Suppressor macrophage treated with lipopolysaccharide for 4 hours (primary cell): ENCODE measurements around the gene OR2B2.

ENCODE experiments used
- DNase-seq: peaks from one replicate; pipeline ENCODE4 v3.0.0-alpha.2; 2020

OR2B2 gene

GRCh38 chr6:27893059-27893835 is 18.9 kb downstream of the OR2B2 start:
- peak; percentile 93 for DNase-seq

- DNase-seq, result peak; percentile 9
Observed at GRCh38 chr6:27892649-27893058, 19.5 kb downstream of the OR2B2 start.

- no peak for DNase-seq
Observed at GRCh38 chr6:27891320-27891875, 20.8 kb downstream of the OR2B2 start.

- peak; percentile 60 for DNase-seq
Observed at GRCh38 chr6:27890445-27891319, 21.5 kb downstream of the OR2B2 start.

GRCh38 chr6:27889628-27890444 is 22.4 kb downstream of the OR2B2 start:
- DNase-seq, result no peak

GRCh38 chr6:27889275-27889627 is 22.9 kb downstream of the OR2B2 start:
- no peak for DNase-seq

GRCh38 chr6:27888566-27888965 is 23.6 kb downstream of the OR2B2 start:
- DNase-seq, result no peak

- DNase-seq, result no peak
Observed at GRCh38 chr6:27886073-27886472, 26.1 kb downstream of the OR2B2 start.

- DNase-seq, result no peak
Observed at GRCh38 chr6:27883136-27883535, 29.1 kb downstream of the OR2B2 start.

- DNase-seq, result no peak
Observed at GRCh38 chr6:27882624-27883023, 29.6 kb downstream of the OR2B2 start.

- DNase-seq, result no peak
Observed at GRCh38 chr6:27879837-27880236, 32.4 kb downstream of the OR2B2 start.

GRCh38 chr6:27874016-27874415 is 38.2 kb downstream of the OR2B2 start:
- DNase-seq, result no peak

- DNase-seq, result peak; percentile 52
Observed at GRCh38 chr6:27873021-27873940, 38.9 kb downstream of the OR2B2 start.

- no peak for DNase-seq
Observed at GRCh38 chr6:27872642-27873020, 39.6 kb downstream of the OR2B2 start.

GRCh38 chr6:27871924-27872638 is 40.1 kb downstream of the OR2B2 start:
- DNase-seq, result peak; percentile 96

GRCh38 chr6:27870291-27870870 is 41.8 kb downstream of the OR2B2 start:
- no peak for DNase-seq

GRCh38 chr6:27868311-27868710 is 43.9 kb downstream of the OR2B2 start:
- DNase-seq, result no peak

- no peak for DNase-seq
Observed at GRCh38 chr6:27867945-27868300, 44.3 kb downstream of the OR2B2 start.

- peak; percentile 68 for DNase-seq
Observed at GRCh38 chr6:27867051-27867944, 44.9 kb downstream of the OR2B2 start.
